HepG2 (cell line): Measurements from ENCODE around the gene LLGL2. TPM values are rescaled to one million over a fixed set of nuclear protein-coding genes. Genes with fewer than 3 reads are reported as not detected.

Source experiments
- BRD4 ChIP-seq: sonication (generic); formaldehyde crosslinking; IDR thresholded peaks from 2 replicates; pipeline ENCODE4 v1.4.0; 2020; ENCODE audit warnings: missing genetic modification reagents
- CTCF ChIP-seq: sonication (generic); formaldehyde crosslinking; IDR thresholded peaks from 2 replicates; pipeline ENCODE4 v1.5.0; 2020; ENCODE audit warnings: mild to moderate bottlenecking, missing genetic modification reagents, moderate library complexity
- ELF1 ChIP-seq: sonication (generic); formaldehyde crosslinking; IDR thresholded peaks from 2 replicates; pipeline ENCODE4 v1.4.0; 2020; ENCODE audit warnings: missing genetic modification reagents
- GATAD1 ChIP-seq: IDR thresholded peaks from 2 replicates; pipeline ENCODE4 v1.6.1; 2016; ENCODE audit warnings: missing genetic modification reagents, missing compliant biosample characterization
- MAFF ChIP-seq: IDR thresholded peaks from 2 replicates; pipeline ENCODE4 v1.6.1; 2011; ENCODE audit warnings: low read depth, low read length, improper control_type of control experiment
- MIER2 ChIP-seq: IDR thresholded peaks from 2 replicates; pipeline ENCODE4 v1.6.1; 2016; ENCODE audit warnings: missing biosample characterization, missing genetic modification reagents
- MTA3 ChIP-seq: sonication (generic); formaldehyde crosslinking; IDR thresholded peaks from 2 replicates; pipeline ENCODE4 v1.4.0; 2020; ENCODE audit warnings: missing genetic modification reagents
- NR0B2 ChIP-seq: sonication (generic); formaldehyde crosslinking; IDR thresholded peaks from 2 replicates; pipeline ENCODE4 v1.4.0; 2020; ENCODE audit warnings: mild to moderate bottlenecking, missing genetic modification reagents
- PHF20 ChIP-seq: sonication (generic); formaldehyde crosslinking; IDR thresholded peaks from 2 replicates; pipeline ENCODE4 v1.5.0; 2020; ENCODE audit warnings: mild to moderate bottlenecking, missing genetic modification reagents
- SCMH1 ChIP-seq: sonication (generic); formaldehyde crosslinking; IDR thresholded peaks from 2 replicates; pipeline ENCODE4 v1.9.0; 2021; ENCODE audit warnings: missing genetic modification reagents, mild to moderate bottlenecking, borderline replicate concordance
- THAP7 ChIP-seq: sonication (generic); formaldehyde crosslinking; IDR thresholded peaks from 2 replicates; pipeline ENCODE4 v1.8.1; 2023; ENCODE audit warnings: mild to moderate bottlenecking, missing genetic modification reagents
- ZBTB1 ChIP-seq: sonication (generic); formaldehyde crosslinking; IDR thresholded peaks from 2 replicates; pipeline ENCODE4 v1.4.0; 2020; ENCODE audit warnings: missing genetic modification reagents, borderline replicate concordance
- ZNF329 ChIP-seq: sonication (generic); formaldehyde crosslinking; IDR thresholded peaks from 2 replicates; pipeline ENCODE4 v1.9.0; 2021; ENCODE audit warnings: low read depth, mild to moderate bottlenecking, missing genetic modification reagents
- ZNF446 ChIP-seq: sonication (generic); formaldehyde crosslinking; IDR thresholded peaks from 2 replicates; pipeline ENCODE4 v1.5.0; 2020; ENCODE audit warnings: mild to moderate bottlenecking, missing genetic modification reagents
- ZNF607 ChIP-seq: sonication (generic); formaldehyde crosslinking; IDR thresholded peaks from 2 replicates; pipeline ENCODE4 v1.5.1; 2020; ENCODE audit warnings: missing genetic modification reagents, mild to moderate bottlenecking, borderline replicate concordance
- ZNF781 ChIP-seq: sonication (generic); formaldehyde crosslinking; IDR thresholded peaks from 2 replicates; pipeline ENCODE4 v1.5.1; 2020; ENCODE audit warnings: borderline replicate concordance, mild to moderate bottlenecking, missing genetic modification reagents; ENCODE audit errors: not compliant biosample characterization
- ZSCAN30 ChIP-seq: sonication (generic); formaldehyde crosslinking; IDR thresholded peaks from 2 replicates; pipeline ENCODE4 v1.5.0; 2020; ENCODE audit warnings: mild to moderate bottlenecking, missing genetic modification reagents
- polyA plus RNA-seq, 8 experiments: library from polyadenylated mRNA; depleted of rRNA in 3 of 8; stranded (reverse) in 7 of 8; unstranded in 1 of 8; fragments of >200 nt; fragmentation: Illumina TruSeq in 4 of 8; extraction: Trizol in 4 of 8; gene quantifications; 2 replicates each; pipeline versions ENCODE4 v1.2.1 to v1.2.3, GENCODE V29; 2011 to 2016; ENCODE audit warnings: low read depth in 4 of 8, missing spikeins in 1 of 8, mixed read lengths in 1 of 8; ENCODE audit not compliant: insufficient read depth in 1 of 8
- total RNA-seq, 5 experiments: library from RNA; depleted of rRNA; stranded (reverse); fragments of >200 nt; fragmentation: Illumina TruSeq; extraction: Trizol; gene quantifications; 2 replicates each; pipeline ENCODE4 v1.2.3, GENCODE V29; 2016; ENCODE audit warnings: low read depth in 1 of 5
- TF ChIP-seq, protein P1 (sequence below): sonication (generic); formaldehyde crosslinking; conservative IDR thresholded peaks from 2 replicates; pipeline ENCODE4 v1.5.0; 2020; ENCODE audit warnings: missing genetic modification reagents
- TF ChIP-seq, protein P2 (sequence below): sonication (generic); formaldehyde crosslinking; IDR thresholded peaks from 2 replicates; pipeline ENCODE4 v1.4.0; 2020; ENCODE audit warnings: missing genetic modification reagents

Gene LLGL2
- total and polyA plus RNA-seq, 2 of the 13 experiments (the other 11 are each of a cell fraction or from before 2014, with no cell fraction given), result 83.0 to 86.7 TPM

DNA sequence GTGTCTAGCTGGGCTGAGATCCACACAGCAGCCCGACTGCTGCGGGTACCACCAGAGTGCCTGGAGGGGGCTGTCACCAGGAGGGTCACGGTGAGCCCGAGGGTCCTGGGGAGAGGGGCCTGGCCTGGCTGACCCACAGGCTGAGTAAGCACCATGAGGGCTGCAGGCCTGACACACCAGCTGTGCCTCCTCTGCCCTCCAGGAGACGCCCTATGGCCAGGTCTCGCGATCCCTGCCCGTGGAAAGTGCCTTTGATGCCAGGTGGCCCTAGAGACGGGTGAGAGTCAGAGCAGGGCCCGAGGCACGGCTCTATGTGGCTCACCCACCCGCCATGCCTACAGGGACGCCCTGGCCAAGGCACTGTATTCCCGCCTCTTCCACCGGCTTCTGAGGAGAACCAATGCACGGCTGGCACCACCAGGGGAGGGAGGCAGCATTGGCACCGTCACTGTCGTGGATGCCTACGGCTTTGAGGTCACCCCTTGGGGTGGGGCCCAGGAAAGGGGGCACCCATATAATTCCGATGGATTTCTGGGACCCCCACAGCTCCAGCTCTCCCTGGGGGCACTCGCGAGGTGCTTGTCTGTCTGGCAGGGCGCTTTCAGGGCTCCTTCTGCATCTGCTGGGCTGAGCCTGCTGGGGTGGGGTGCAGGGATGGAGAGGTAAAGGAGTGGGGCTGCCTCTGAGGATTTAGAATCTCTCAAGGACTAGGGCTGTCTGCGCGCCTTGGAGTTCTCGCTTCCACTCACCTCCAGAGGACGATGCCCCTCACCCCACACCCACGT is 69.2 kb downstream of the LLGL2 start (continued):
- TF ChIP-seq MTA3 (no peak), THAP7 (CRISPR knock-in tag) (no peak), NR0B2 (CRISPR knock-in tag) (no peak), ELF1 (CRISPR knock-in tag) (no peak), ZNF607 (CRISPR knock-in tag) (no peak), ZNF329 (CRISPR knock-in tag) (no peak), ZNF781 (CRISPR knock-in tag) (no peak), MIER2 (CRISPR knock-in tag) (no peak), MAFF (no peak), PHF20 (CRISPR knock-in tag) (no peak), GATAD1 (CRISPR knock-in tag) (no peak), BRD4 (CRISPR knock-in tag) (no peak), CTCF (CRISPR knock-in tag) (peak; percentile 71), ZSCAN30 (no peak), SCMH1 (CRISPR knock-in tag) (no peak), ZNF446 (no peak), ZBTB1 (CRISPR knock-in tag) (no peak)
- TF ChIP-seq, protein P1, sequence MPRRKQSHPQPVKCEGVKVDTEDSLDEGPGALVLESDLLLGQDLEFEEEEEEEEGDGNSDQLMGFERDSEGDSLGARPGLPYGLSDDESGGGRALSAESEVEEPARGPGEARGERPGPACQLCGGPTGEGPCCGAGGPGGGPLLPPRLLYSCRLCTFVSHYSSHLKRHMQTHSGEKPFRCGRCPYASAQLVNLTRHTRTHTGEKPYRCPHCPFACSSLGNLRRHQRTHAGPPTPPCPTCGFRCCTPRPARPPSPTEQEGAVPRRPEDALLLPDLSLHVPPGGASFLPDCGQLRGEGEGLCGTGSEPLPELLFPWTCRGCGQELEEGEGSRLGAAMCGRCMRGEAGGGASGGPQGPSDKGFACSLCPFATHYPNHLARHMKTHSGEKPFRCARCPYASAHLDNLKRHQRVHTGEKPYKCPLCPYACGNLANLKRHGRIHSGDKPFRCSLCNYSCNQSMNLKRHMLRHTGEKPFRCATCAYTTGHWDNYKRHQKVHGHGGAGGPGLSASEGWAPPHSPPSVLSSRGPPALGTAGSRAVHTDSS, result no peak
- TF ChIP-seq, protein P2, sequence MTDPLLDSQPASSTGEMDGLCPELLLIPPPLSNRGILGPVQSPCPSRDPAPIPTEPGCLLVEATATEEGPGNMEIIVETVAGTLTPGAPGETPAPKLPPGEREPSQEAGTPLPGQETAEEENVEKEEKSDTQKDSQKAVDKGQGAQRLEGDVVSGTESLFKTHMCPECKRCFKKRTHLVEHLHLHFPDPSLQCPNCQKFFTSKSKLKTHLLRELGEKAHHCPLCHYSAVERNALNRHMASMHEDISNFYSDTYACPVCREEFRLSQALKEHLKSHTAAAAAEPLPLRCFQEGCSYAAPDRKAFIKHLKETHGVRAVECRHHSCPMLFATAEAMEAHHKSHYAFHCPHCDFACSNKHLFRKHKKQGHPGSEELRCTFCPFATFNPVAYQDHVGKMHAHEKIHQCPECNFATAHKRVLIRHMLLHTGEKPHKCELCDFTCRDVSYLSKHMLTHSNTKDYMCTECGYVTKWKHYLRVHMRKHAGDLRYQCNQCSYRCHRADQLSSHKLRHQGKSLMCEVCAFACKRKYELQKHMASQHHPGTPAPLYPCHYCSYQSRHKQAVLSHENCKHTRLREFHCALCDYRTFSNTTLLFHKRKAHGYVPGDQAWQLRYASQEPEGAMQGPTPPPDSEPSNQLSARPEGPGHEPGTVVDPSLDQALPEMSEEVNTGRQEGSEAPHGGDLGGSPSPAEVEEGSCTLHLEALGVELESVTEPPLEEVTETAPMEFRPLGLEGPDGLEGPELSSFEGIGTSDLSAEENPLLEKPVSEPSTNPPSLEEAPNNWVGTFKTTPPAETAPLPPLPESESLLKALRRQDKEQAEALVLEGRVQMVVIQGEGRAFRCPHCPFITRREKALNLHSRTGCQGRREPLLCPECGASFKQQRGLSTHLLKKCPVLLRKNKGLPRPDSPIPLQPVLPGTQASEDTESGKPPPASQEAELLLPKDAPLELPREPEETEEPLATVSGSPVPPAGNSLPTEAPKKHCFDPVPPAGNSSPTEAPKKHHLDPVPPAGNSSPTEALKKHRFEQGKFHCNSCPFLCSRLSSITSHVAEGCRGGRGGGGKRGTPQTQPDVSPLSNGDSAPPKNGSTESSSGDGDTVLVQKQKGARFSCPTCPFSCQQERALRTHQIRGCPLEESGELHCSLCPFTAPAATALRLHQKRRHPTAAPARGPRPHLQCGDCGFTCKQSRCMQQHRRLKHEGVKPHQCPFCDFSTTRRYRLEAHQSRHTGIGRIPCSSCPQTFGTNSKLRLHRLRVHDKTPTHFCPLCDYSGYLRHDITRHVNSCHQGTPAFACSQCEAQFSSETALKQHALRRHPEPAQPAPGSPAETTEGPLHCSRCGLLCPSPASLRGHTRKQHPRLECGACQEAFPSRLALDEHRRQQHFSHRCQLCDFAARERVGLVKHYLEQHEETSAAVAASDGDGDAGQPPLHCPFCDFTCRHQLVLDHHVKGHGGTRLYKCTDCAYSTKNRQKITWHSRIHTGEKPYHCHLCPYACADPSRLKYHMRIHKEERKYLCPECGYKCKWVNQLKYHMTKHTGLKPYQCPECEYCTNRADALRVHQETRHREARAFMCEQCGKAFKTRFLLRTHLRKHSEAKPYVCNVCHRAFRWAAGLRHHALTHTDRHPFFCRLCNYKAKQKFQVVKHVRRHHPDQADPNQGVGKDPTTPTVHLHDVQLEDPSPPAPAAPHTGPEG (CRISPR knock-in tag), result no peak
